IPS-20b (cell line): ENCODE data around the gene SPG7.

ENCODE experiments used
- H3K27ac ChIP-seq: one replicate; pipeline ENCODE4 v1.5.1; 2013; ENCODE audit warnings: low read length
- H3K27me3 ChIP-seq: 2 replicates; pipeline ENCODE4 v1.6.1; 2013; ENCODE audit warnings: mild to moderate bottlenecking, low read length, inconsistent platforms; ENCODE audit not compliant: insufficient read depth
- H3K36me3 ChIP-seq: 2 replicates; pipeline ENCODE4 v1.6.1; 2013; ENCODE audit warnings: low read depth, mild to moderate bottlenecking, inconsistent platforms, low read length, moderate library complexity; ENCODE audit not compliant: insufficient read depth
- H3K4me1 ChIP-seq: 2 replicates; pipeline ENCODE4 v1.6.1; 2013; ENCODE audit warnings: mild to moderate bottlenecking, control low read depth, inconsistent platforms, low read length, moderate library complexity; ENCODE audit not compliant: insufficient read depth
- H3K4me3 ChIP-seq: 2 replicates; pipeline ENCODE4 v1.5.1; 2013; ENCODE audit warnings: mild to moderate bottlenecking, low read length, inconsistent platforms
- H3K9ac ChIP-seq: 2 replicates; pipeline ENCODE4 v1.6.1; 2013; ENCODE audit warnings: low read depth, mild to moderate bottlenecking, inconsistent platforms, low read length, moderate library complexity
- H3K9me3 ChIP-seq: 2 replicates; pipeline ENCODE4 v1.6.1; 2013; ENCODE audit warnings: mild to moderate bottlenecking, low read depth, low read length, inconsistent platforms; ENCODE audit not compliant: insufficient read depth

Gene SPG7

DNA sequence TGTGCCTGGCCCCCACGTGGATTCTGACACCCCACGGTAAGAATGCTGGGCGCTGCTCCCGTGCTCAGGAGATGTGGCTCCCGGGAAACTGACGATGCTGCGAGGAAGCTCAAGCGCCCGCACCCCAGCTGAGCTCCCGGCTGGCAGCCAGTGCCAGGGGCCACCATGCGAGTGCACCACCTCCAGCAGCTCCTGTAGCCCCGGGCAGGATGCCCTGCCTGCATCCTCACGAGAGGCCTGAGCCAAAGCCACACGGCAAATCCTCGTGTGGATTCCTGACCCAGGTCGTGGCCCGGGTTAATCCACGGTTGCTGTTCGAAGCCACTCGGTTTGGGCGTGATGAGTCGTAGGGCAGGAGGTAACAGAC lies 93.7 kb downstream of the SPG7 start:
- H3K4me1 ChIP-seq: peaks cover 2% of the 10 kb centered on the region
- H3K27ac ChIP-seq: no peak overlapping the region
- no peak overlapping the region for H3K9ac ChIP-seq
- peaks cover 5% of the 10 kb centered on the region; the same call in 1 of the 2 replicates for H3K27me3 ChIP-seq
- H3K36me3 ChIP-seq: no peaks in the 10 kb centered on the region
- H3K4me3 ChIP-seq: no peak overlapping the region
- H3K9me3 ChIP-seq: no peaks in the 10 kb centered on the region

DNA sequence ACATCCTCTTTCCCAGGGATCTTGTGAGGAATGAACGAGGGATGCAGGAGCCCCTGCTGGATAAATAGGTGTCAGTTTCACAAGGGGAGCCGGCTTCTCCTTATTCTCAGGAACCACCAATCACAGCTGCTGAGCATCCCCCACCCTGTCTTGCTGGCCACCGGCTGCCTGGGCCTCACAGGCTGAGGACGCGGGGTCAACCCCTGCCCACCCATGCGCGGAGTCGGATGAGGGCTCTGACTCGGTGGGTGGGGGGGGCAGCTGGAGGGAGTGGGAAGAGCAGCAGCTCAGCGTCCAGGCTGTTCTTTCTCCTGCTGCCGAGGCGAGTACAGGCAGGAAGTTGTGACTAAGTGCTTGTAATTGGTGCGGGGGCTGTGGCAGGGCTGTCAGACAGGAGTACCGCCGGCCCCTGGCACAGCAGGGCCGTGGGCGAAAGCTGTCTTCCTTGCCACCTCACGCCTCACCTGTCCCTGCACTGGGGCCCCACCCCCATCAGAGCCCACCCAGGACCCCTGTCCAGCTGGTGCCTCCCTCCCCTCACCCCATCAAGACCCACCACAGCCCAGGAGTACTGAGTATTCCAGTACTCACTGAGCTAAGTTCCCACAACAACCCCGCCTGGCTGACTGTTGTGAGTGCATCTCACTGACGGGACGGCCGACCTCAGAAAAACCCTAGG lies 94.2 kb downstream of the SPG7 start:
- H3K27me3 ChIP-seq: peaks cover 5% of the 10 kb centered on the region; the same call in 1 of the 2 replicates
- no peak overlapping the region for H3K27ac ChIP-seq
- no peak overlapping the region; the same call in 1 of the 2 replicates for H3K4me3 ChIP-seq
- H3K9me3 ChIP-seq: no peaks in the 10 kb centered on the region
- no peaks in the 10 kb centered on the region for H3K36me3 ChIP-seq
- peaks cover 2% of the 10 kb centered on the region for H3K4me1 ChIP-seq
- H3K9ac ChIP-seq: no peak overlapping the region

DNA sequence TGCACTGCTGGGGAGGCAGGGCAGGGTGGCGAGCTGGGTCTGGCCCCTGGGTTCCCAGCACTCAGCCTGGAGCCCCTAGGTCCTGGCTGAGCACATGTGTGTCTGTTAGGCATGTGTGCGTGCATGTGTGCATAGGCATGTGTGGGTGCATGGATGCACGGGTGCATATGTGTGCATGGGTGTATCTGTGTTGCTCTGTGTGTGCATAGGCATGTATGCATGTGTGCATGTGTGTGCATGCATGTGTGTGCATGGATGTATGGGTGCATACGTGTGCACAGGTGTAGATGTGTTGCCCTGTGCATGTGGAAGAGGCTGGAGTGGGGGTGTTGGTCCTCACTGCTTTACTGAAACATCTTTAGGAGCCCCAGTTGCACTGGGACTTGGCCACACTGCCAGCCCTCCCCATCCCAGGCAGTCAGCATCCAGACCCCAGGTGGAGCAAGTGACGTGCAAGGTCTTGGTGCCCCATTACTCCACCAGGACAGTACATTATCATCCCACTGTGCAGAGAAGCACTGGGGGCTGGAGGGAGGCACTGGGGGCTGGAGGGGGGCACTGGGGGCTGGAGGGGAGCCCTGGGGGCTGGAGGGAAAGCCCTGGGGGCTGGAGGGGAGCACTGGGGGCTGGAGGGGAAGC lies 94.9 kb downstream of the SPG7 start:
- no peaks in the 10 kb centered on the region for H3K36me3 ChIP-seq
- H3K27ac ChIP-seq: no peak overlapping the region
- H3K4me3 ChIP-seq: no peak overlapping the region
- no peaks in the 10 kb centered on the region for H3K9me3 ChIP-seq
- H3K4me1 ChIP-seq: peaks cover 2% of the 10 kb centered on the region
- peaks cover 5% of the 10 kb centered on the region; the same call in 1 of the 2 replicates for H3K27me3 ChIP-seq
- no peak overlapping the region for H3K9ac ChIP-seq

DNA sequence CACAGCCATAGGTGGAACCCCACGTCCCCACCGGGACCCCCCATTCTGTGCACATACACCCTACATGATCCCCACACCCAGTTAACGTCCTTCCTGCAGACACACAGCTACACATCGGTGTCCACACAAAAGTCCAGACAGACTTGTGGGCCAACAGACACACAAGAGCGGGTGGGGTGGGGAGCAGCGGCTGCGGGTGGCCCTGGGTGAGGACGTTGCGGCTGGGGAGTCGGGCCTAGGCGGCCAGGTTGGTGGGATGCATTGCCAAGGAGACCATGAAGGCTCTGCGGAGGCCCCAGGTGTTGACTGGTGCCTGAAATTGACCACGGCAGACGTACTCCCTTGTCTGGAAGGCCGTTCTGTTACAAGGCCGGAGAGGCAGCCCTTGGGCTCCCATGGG lies 96.6 kb downstream of the SPG7 start:
- Histone ChIP-seq H3K4me3 (no peak overlapping the region), H3K4me1 (peaks cover 2% of the 10 kb centered on the region), H3K27ac (no peak overlapping the region)

DNA sequence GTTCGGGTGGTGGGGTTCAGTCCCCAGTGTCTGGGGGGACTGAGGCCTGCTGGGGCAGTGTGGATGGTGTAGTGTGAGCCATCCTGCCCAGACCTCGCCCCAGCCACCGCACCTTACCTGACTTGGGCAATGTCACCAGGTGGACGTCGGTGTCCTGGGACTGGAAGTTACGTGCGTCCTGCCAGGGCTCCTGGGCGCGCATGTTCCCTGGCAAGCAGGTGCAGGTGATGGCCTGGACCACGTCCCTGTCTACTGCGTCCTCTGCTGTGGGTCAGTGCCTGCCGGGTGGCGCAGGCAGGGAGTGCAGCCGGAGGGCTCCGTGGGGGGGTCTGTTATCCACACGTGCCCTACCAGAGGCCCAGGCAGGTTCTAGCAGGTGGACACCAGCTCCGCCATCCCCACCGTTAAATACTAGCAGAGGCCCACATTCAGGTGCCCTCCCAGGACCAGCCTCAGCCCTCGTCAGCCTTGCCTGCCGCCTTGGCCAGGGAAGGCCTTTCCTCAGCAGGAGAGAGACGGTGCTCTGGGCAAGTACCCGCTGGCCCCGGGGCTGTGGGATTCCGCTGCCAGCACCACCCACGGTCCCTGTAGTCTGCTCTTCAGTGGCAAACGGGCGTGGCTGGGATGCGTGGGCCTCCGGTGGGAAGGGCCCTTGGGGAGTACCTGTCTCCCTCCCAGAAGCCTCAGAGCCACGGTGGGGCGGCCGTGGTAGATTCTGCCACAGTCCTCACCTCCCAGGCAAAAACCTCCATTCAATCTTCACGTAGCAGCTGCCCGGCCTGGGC lies 97.2 kb downstream of the SPG7 start:
- no peak overlapping the region for H3K9ac ChIP-seq
- peaks cover 2% of the 10 kb centered on the region for H3K4me1 ChIP-seq
- no peak overlapping the region for H3K27ac ChIP-seq
- no peaks in the 10 kb centered on the region for H3K9me3 ChIP-seq
- H3K4me3 ChIP-seq: no peak overlapping the region
- peaks cover 5% of the 10 kb centered on the region; the same call in 1 of the 2 replicates for H3K27me3 ChIP-seq
- H3K36me3 ChIP-seq: no peaks in the 10 kb centered on the region

More for the DNA sequence above, 96.6 kb downstream of the SPG7 start:
- no peaks in the 10 kb centered on the region for H3K36me3 ChIP-seq
- H3K9ac ChIP-seq: no peak overlapping the region
- H3K27me3 ChIP-seq: peaks cover 5% of the 10 kb centered on the region; the same call in 1 of the 2 replicates
- H3K9me3 ChIP-seq: no peaks in the 10 kb centered on the region

DNA sequence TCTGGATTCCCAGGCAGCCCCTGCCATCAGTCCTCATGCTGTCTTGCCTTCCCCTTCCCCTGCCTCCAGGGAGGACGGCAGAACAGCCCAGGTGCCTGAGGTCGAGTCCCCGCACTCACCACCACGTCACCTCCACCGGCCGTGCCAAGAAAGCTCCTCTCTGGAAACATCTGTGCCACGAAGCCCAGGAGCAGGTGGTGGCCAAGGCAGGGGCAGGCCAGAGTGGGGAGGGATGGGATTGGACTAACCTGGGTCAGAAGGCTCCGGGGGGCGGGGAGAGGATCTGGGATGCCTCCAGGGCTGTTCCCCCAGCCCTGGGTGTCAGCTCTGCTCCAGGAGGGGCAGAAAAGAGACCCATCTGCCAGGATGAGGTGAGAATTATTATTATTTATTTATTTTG lies 97.8 kb downstream of the SPG7 start:
- Histone ChIP-seq H3K4me1 (peaks cover 2% of the 10 kb centered on the region), H3K36me3 (no peaks in the 10 kb centered on the region), H3K9ac (no peak overlapping the region), H3K4me3 (no peak overlapping the region), H3K27ac (no peak overlapping the region), H3K27me3 (peaks cover 5% of the 10 kb centered on the region; the same call in 1 of the 2 replicates), H3K9me3 (no peaks in the 10 kb centered on the region)
